ENCODE data around the gene SMTNL2.

SMTNL2 gene

DNA sequence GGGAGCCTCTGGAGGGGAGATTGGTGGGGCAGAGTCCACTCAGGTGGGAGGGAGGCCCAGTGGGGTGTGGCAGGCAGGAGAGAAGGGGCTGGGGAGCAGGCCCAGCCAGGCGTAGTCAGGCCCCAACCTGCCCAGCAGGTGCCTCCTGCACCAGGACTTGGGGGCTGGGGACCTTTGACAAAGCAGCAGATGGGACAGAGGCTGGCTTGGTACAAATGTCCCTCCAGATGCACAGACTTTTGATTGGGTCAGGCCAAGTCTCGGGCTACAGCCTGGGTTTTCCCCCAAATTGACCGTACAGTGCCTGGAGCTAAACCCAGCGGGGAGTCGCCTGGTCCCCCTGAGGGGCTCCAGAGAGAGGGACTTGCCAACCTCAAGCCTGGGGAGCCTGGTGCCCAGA lies 24.4 kb upstream of the SMTNL2 start:
- Histone ChIP-seq H3K9me3 (ENCODE audit: control insufficient read depth, low read length) (no peaks in the 10 kb centered on the region), H3K4me3 (ENCODE audit: insufficient read depth in 1 of 2, low read depth in 1 of 2, low read length in 2 of 2) (no peak overlapping the region), H3K4me1 (ENCODE audit: control insufficient read depth, insufficient read depth, low read depth, low read length) (peaks cover 12% of the 10 kb centered on the region), H3K4me2 (ENCODE audit: low read length, poor library complexity, severe bottlenecking) (no peak overlapping the region), H2BK5ac (ENCODE audit: low read depth, low read length, poor library complexity, severe bottlenecking) (no peak overlapping the region), H2BK120ac (ENCODE audit: low read depth, low read length) (no peak overlapping the region), H2AK5ac (ENCODE audit: low read length, severe bottlenecking) (no peak overlapping the region), H3K27ac (ENCODE audit: low read length, poor library complexity, severe bottlenecking) (no peak overlapping the region), H3K36me3 (ENCODE audit: control insufficient read depth in 1 of 2, insufficient read depth in 2 of 2, low read depth in 1 of 2, low read length in 2 of 2) (no peaks in the 10 kb centered on the region), H3K18ac (ENCODE audit: low read depth in 1 of 2, low read length in 2 of 2) (no peak overlapping the region), H3K23ac (ENCODE audit: low read length in 2 of 2) (no peak overlapping the region), H3K79me1 (replicated peaks; ENCODE audit: low read length, poor library complexity, severe bottlenecking) (peaks cover under 1% of the 10 kb centered on the region), H2BK15ac (ENCODE audit: low read depth, poor library complexity, severe bottlenecking) (no peak overlapping the region), H3K4ac (ENCODE audit: low read depth in 1 of 2, low read length in 2 of 2) (no peak overlapping the region), H3K27me3 (ENCODE audit: control insufficient read depth in 1 of 2, insufficient read depth in 1 of 2, low read length in 2 of 2) (peaks cover 0 to 19% of the 10 kb centered on the region in 2 experiments), H3K14ac (ENCODE audit: low read length in 2 of 2) (no peak overlapping the region), H3K9ac (ENCODE audit: low read length) (no peak overlapping the region), H4K91ac (ENCODE audit: low read length) (no peak overlapping the region), H4K8ac (ENCODE audit: low read length) (no peak overlapping the region), H2BK12ac (ENCODE audit: low read length in 2 of 2) (no peak overlapping the region), H2AFZ (ENCODE audit: low read depth, low read length) (no peak overlapping the region)
- 93% methylated on average over 5 of the region's 5 CpGs for WGBS
- DNase-seq, result no peak

DNA sequence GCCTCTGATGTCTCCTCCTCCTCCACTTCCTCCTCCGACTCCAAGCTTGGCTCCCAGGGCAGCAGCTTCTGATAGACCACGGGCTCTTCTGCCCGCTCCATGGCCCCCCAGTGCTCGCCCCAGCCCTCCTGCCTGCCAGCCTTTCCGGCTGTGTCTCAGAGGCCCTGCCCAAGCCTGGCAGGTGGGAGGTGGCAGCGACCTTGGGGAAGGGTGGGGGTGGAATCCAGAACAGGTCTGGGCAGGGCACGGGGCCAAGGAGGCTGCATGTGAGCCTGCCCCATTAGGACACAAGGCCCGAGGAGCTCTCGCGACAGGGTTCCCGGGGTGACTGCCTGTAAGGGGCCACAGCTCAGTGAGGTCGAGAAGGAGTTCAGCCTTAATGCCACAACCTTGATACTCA lies 23.9 kb upstream of the SMTNL2 start, which contains the start of gene GGT6:
Gene GGT6, minus strand, starts transcription at position 157 of the 400 bp plus-strand sequence. Its CDS starts 56 bp downstream, at position 101.
- no peak within 1 kb of the TSS for H3K14ac ChIP-seq (ENCODE audit: low read length in 2 of 2)
- WGBS, result 91% methylated on average over 12 of the region's 12 CpGs
- H3K4ac ChIP-seq (ENCODE audit: low read depth in 1 of 2, low read length in 2 of 2), result no peak within 1 kb of the TSS

DNA sequence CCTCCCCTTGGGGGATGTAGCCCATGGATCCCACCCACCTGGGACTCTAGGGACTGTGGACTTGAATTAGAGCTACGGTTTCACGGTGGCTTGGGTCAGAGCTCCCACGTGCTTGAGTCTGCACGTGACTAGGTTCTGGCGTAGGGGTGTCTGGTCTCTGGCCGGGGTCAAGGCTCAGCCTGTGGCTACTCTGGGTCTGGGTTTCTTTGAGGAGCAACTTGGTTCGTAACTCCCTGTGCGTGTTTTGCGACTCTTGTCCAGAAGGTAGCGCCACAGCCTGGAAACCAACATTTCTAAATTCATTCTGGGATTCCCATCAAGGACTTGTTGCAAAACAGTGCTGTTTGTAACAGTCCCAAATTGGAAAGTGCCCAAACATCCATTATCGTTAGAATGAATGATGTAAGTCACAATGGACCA lies 23.5 kb upstream of the SMTNL2 start:
- Histone ChIP-seq H2BK15ac (ENCODE audit: low read depth, poor library complexity, severe bottlenecking) (no peak overlapping the region), H3K4ac (ENCODE audit: low read depth in 1 of 2, low read length in 2 of 2) (no peak overlapping the region), H2AFZ (ENCODE audit: low read depth, low read length) (no peak overlapping the region), H3K79me1 (replicated peaks; ENCODE audit: low read length, poor library complexity, severe bottlenecking) (no peaks in the 10 kb centered on the region), H3K27ac (ENCODE audit: low read length, poor library complexity, severe bottlenecking) (no peak overlapping the region), H3K4me2 (ENCODE audit: low read length, poor library complexity, severe bottlenecking) (no peak overlapping the region), H3K36me3 (ENCODE audit: control insufficient read depth in 1 of 2, insufficient read depth in 2 of 2, low read depth in 1 of 2, low read length in 2 of 2) (no peaks in the 10 kb centered on the region), H4K8ac (ENCODE audit: low read length) (no peak overlapping the region), H3K9ac (ENCODE audit: low read length) (peak overlapping the region; percentile 12), H3K4me3 (ENCODE audit: insufficient read depth in 1 of 2, low read depth in 1 of 2, low read length in 2 of 2) (no peak overlapping the region), H3K4me1 (ENCODE audit: control insufficient read depth, insufficient read depth, low read depth, low read length) (peaks cover 11% of the 10 kb centered on the region), H3K23ac (ENCODE audit: low read length in 2 of 2) (no peak overlapping the region), H3K27me3 (ENCODE audit: control insufficient read depth in 1 of 2, insufficient read depth in 1 of 2, low read length in 2 of 2) (peaks cover 0 to 19% of the 10 kb centered on the region in 2 experiments), H3K14ac (ENCODE audit: low read length in 2 of 2) (no peak overlapping the region), H3K18ac (ENCODE audit: low read depth in 1 of 2, low read length in 2 of 2) (no peak overlapping the region), H2BK5ac (ENCODE audit: low read depth, low read length, poor library complexity, severe bottlenecking) (no peak overlapping the region), H4K91ac (ENCODE audit: low read length) (no peak overlapping the region), H2BK12ac (ENCODE audit: low read length in 2 of 2) (no peak overlapping the region), H2AK5ac (ENCODE audit: low read length, severe bottlenecking) (no peak overlapping the region), H2BK120ac (ENCODE audit: low read depth, low read length) (no peak overlapping the region), H3K9me3 (ENCODE audit: control insufficient read depth, low read length) (no peaks in the 10 kb centered on the region)
- WGBS, result 75% methylated on average over 11 of the region's 11 CpGs
- no peak for DNase-seq

More for the DNA sequence above, 23.9 kb upstream of the SMTNL2 start, which contains the start of gene GGT6:
- no peak within 1 kb of the TSS for H3K4me3 ChIP-seq (ENCODE audit: insufficient read depth in 1 of 2, low read depth in 1 of 2, low read length in 2 of 2)
- H3K27me3 ChIP-seq (ENCODE audit: control insufficient read depth in 1 of 2, insufficient read depth in 1 of 2, low read length in 2 of 2), result peaks cover 0 to 19% of the 10 kb centered on the region in 2 experiments
- H4K91ac ChIP-seq (ENCODE audit: low read length), result no peak within 1 kb of the TSS
- H3K27ac ChIP-seq (ENCODE audit: low read length, poor library complexity, severe bottlenecking), result no peak within 1 kb of the TSS
- no peak within 1 kb of the TSS for H2BK12ac ChIP-seq (ENCODE audit: low read length in 2 of 2)
- no peaks in the 10 kb centered on the region for H3K36me3 ChIP-seq (ENCODE audit: control insufficient read depth in 1 of 2, insufficient read depth in 2 of 2, low read depth in 1 of 2, low read length in 2 of 2)
- no peak within 1 kb of the TSS for H3K23ac ChIP-seq (ENCODE audit: low read length in 2 of 2)
- no peak within 1 kb of the TSS for H2BK5ac ChIP-seq (ENCODE audit: low read depth, low read length, poor library complexity, severe bottlenecking)
- no peak within 1 kb of the TSS for H2BK15ac ChIP-seq (ENCODE audit: low read depth, poor library complexity, severe bottlenecking)
- peak within 1 kb of the TSS; percentile 12 for H3K9ac ChIP-seq (ENCODE audit: low read length)
- no peaks in the 10 kb centered on the region for H3K79me1 ChIP-seq (replicated peaks; ENCODE audit: low read length, poor library complexity, severe bottlenecking)
- peaks cover 12% of the 10 kb centered on the region for H3K4me1 ChIP-seq (ENCODE audit: control insufficient read depth, insufficient read depth, low read depth, low read length)
- H3K18ac ChIP-seq (ENCODE audit: low read depth in 1 of 2, low read length in 2 of 2), result no peak within 1 kb of the TSS
- no peak within 1 kb of the TSS for H2AK5ac ChIP-seq (ENCODE audit: low read length, severe bottlenecking)
- no peaks in the 10 kb centered on the region for H3K9me3 ChIP-seq (ENCODE audit: control insufficient read depth, low read length)
- no peak within 1 kb of the TSS for H2AFZ ChIP-seq (ENCODE audit: low read depth, low read length)
- H2BK120ac ChIP-seq (ENCODE audit: low read depth, low read length), result no peak within 1 kb of the TSS
- no peak for DNase-seq
- no peak within 1 kb of the TSS for H3K4me2 ChIP-seq (ENCODE audit: low read length, poor library complexity, severe bottlenecking)
- no peak within 1 kb of the TSS for H4K8ac ChIP-seq (ENCODE audit: low read length)

DNA sequence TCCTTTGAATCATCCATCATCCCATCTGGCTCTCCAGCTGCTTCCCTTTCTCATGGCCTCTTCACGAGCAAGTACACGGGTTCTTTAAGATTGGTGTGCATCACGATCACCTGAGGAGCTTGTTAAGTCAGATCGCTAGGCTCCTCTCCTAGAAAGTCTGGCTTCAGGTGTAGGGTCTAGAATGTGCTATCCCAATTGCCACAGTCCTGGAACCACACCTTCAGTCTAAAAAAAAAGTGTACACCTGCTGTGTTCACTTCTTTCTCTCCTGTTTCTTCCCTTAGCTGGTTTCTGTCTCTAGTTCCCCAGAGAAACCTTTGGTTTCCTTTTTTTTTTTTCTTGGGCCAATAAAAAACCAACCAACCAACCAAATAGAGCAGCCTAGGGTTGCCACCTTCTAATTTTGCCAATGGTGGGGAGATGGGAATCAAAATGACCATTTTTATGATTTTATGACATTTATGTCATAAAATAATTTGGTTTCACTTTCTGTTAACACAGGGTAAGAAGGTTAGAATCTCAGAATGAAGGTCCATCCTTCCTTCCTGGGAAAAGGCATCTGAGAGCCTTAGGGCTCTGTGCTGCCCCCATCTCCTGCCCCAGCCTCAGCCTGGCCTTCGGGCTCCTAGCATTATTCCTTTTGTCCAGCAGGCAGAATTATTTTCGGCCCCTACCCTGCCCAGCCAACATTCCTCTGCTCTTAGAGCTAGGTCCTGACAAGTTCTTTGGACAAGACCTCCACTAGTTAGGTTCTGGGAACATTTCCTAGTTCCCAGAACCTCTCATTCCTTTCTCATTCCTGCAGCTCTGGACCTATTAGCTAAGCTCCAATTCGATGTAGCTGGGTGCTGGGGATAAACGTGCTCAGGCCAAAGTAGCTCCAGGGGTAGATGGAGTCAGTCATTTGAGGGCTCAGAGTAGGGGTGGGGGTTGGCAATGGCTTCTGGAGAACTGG lies 22.0 kb upstream of the SMTNL2 start:
- H2BK12ac ChIP-seq (ENCODE audit: low read length in 2 of 2), result no peak overlapping the region
- no peak overlapping the region for H3K4me2 ChIP-seq (ENCODE audit: low read length, poor library complexity, severe bottlenecking)
- no peaks in the 10 kb centered on the region for H3K79me1 ChIP-seq (replicated peaks; ENCODE audit: low read length, poor library complexity, severe bottlenecking)
- no peak overlapping the region for H3K4ac ChIP-seq (ENCODE audit: low read depth in 1 of 2, low read length in 2 of 2)
- H4K91ac ChIP-seq (ENCODE audit: low read length), result no peak overlapping the region
- H2AFZ ChIP-seq (ENCODE audit: low read depth, low read length), result no peak overlapping the region
- no peak overlapping the region for H2BK5ac ChIP-seq (ENCODE audit: low read depth, low read length, poor library complexity, severe bottlenecking)
- H2BK120ac ChIP-seq (ENCODE audit: low read depth, low read length), result no peak overlapping the region
- no peak overlapping the region for H3K23ac ChIP-seq (ENCODE audit: low read length in 2 of 2)
- no peak overlapping the region for H4K8ac ChIP-seq (ENCODE audit: low read length)
- peaks cover 8% of the 10 kb centered on the region for H3K4me1 ChIP-seq (ENCODE audit: control insufficient read depth, insufficient read depth, low read depth, low read length)
- H2AK5ac ChIP-seq (ENCODE audit: low read length, severe bottlenecking), result no peak overlapping the region
- H3K27ac ChIP-seq (ENCODE audit: low read length, poor library complexity, severe bottlenecking), result no peak overlapping the region
- H3K4me3 ChIP-seq (ENCODE audit: insufficient read depth in 1 of 2, low read depth in 1 of 2, low read length in 2 of 2), result peak overlapping the region in 1 of 2 experiments; percentile 38
- H3K36me3 ChIP-seq (ENCODE audit: control insufficient read depth in 1 of 2, insufficient read depth in 2 of 2, low read depth in 1 of 2, low read length in 2 of 2), result no peaks in the 10 kb centered on the region
- H3K27me3 ChIP-seq (ENCODE audit: control insufficient read depth in 1 of 2, insufficient read depth in 1 of 2, low read length in 2 of 2), result peaks cover 0 to 19% of the 10 kb centered on the region in 2 experiments
- no peaks in the 10 kb centered on the region for H3K9me3 ChIP-seq (ENCODE audit: control insufficient read depth, low read length)
- H2BK15ac ChIP-seq (ENCODE audit: low read depth, poor library complexity, severe bottlenecking), result no peak overlapping the region
- H3K14ac ChIP-seq (ENCODE audit: low read length in 2 of 2), result no peak overlapping the region
- DNase-seq, result no peak
- H3K18ac ChIP-seq (ENCODE audit: low read depth in 1 of 2, low read length in 2 of 2), result no peak overlapping the region
- 79% methylated on average over 8 of the region's 8 CpGs for WGBS
- H3K9ac ChIP-seq (ENCODE audit: low read length), result peak overlapping the region; percentile 49
